ENCODE data around the gene A1CF.
"Not testable (repeated sequence)": the region's sequence is repeated elsewhere in the genome, so short reads cannot be mapped to it uniquely, and the experiment has no call there.

Gene A1CF, protein sequence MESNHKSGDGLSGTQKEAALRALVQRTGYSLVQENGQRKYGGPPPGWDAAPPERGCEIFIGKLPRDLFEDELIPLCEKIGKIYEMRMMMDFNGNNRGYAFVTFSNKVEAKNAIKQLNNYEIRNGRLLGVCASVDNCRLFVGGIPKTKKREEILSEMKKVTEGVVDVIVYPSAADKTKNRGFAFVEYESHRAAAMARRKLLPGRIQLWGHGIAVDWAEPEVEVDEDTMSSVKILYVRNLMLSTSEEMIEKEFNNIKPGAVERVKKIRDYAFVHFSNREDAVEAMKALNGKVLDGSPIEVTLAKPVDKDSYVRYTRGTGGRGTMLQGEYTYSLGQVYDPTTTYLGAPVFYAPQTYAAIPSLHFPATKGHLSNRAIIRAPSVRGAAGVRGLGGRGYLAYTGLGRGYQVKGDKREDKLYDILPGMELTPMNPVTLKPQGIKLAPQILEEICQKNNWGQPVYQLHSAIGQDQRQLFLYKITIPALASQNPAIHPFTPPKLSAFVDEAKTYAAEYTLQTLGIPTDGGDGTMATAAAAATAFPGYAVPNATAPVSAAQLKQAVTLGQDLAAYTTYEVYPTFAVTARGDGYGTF

GRCh38 chr10:50885097-50885859 lies at the start of gene A1CF:
Gene A1CF, minus strand, starts transcription at chr10:50885627. Its CDS starts 25,687 bp downstream, at chr10:50859940.
- no peak for DNase-seq (ENCODE audit: low read depth in 1 of 2, low spot score in 1 of 2)

- no peak for DNase-seq (ENCODE audit: low read depth in 1 of 2, low spot score in 1 of 2)
These were observed 46.6 kb upstream of the A1CF start for GRCh38 chr10:50931948-50932431.

DNA sequence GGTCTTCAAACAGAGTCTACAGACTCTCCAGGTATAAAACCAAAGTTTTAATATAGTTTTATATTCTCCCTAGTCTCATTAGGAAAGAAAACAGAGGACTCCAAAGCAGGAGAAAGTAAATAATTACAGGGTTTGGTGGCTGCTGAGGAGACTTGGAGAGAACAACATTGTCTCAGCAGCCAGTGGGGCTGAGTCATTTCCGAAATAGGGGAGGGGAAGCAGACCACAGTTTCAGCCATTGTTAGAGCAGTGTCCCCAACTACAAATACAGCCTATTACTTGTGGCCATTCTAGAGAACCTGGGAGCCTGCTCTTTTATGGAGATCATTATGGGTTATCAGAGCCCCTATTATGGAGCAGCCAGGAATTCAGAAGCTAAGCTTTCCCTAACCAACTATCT lies 44.2 kb upstream of the A1CF start:
- no peak for DNase-seq (ENCODE audit: low read depth in 1 of 2, low spot score in 1 of 2)

GRCh38 chr10:50928190-50928552 lies 42.7 kb upstream of the A1CF start:
- no peak for DNase-seq (ENCODE audit: low read depth in 1 of 2, low spot score in 1 of 2)

DNA sequence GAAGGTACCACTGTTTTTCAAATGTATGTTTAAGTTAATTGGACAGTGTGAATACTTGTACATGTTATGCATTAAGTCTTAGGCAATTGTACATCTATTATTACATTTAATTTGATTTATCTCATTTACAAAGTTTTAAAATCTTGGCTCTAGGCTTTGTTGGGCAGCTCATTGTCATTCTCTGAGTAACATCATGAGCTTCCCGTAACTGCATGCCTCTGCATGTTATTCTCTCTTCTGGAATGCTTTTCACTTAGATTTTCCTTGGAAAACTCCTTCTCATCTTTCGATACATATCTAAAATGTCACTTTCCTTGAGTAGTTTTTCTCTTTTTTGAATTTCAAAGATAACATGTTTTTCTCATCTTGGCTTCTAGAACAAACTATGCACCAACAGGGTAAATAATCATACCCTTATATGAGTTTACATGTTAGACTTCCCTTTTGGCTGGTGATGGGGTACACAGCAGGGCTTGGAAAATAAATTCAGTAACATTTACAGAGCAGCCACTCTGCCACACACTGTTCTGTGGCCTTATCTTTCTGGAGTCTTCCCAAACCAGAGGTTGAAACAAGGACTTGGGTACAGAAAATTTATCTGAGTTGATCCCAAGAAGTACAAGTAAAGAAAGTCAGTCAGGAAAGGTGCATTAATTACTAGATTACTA lies 42.2 kb upstream of the A1CF start:
- no peak for DNase-seq (ENCODE audit: low read depth in 1 of 2, low spot score in 1 of 2)

DNA sequence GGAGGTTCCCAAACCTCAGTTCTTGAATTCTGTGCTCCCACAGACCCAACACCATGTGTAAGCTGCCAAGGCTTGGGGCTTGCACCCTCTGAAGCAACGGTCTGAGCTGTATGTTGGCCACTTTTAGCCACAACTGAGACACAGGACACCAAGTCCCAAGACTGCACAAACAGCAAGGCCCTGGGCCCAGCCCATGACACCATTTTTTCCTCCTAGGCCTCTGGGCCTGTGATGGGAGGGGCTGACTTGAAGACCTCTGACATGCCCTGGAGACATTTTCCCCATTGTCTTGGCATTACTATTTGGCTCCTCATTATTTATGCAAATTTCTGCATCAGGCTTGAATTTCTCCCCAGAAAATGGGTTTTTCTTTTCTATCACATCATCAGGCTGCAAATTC lies 38.0 kb upstream of the A1CF start:
- DNase-seq (ENCODE audit: low read depth in 1 of 2, low spot score in 1 of 2), result not testable (repeated sequence)

DNA sequence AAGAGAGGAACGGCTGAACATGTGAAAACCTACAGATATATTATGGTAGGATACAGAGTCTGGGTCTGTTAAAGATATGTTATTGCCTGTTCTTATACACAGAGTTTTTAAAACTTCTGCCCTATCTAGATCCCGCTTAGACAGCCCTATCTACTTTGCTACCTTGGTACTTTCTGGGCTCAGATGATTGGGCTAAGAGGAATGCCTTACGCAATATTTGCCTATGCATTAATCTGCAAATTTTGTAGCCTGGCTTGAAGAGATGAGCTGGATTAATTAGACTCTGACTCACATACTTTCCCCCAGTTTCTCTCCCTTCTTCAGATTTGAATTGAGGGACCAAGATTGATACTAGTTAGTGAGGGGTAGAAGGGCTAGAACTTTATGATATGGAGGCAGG lies 33.6 kb upstream of the A1CF start:
- DNase-seq (ENCODE audit: low read depth in 1 of 2, low spot score in 1 of 2), result no peak

DNA sequence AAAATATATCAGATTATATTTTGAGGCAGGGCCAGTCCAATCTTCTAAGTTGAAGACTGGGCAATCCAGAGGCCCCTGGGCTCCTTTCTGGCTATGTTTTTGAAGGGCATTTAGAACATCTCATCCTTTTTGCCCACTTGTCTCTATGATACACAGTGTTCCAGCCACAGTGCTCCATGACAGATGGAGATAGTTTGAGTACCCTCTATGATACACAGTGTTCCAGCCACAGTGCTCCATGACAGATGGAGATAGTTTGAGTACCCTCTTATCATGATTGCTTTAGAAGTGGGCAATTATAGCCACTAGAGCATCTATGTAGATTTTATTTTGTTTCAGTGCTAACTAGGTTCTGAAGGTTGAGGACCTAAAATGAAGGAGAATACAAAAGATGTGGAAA lies 33.1 kb upstream of the A1CF start:
- DNase-seq (ENCODE audit: low read depth in 1 of 2, low spot score in 1 of 2), result no peak

DNA sequence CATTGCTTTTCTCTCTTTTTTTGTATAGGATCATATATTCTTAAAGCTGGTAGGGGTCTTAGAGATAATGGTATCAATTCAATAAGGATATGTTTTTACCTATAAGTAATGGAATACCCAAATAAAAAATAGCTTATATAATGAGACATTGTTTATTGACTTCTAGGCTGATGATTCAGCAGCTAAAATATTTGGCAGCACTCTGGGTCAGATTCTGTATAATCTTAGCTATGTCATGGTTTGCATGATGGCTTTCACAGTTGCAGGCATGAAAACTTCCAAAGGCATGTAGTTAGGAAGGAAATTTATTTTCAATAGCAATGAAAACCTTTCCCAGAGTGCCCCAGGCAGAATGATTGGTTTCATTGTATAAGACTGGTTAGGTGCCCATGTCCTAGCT lies 32.1 kb upstream of the A1CF start:
- DNase-seq (ENCODE audit: low read depth in 1 of 2, low spot score in 1 of 2), result no peak

DNA sequence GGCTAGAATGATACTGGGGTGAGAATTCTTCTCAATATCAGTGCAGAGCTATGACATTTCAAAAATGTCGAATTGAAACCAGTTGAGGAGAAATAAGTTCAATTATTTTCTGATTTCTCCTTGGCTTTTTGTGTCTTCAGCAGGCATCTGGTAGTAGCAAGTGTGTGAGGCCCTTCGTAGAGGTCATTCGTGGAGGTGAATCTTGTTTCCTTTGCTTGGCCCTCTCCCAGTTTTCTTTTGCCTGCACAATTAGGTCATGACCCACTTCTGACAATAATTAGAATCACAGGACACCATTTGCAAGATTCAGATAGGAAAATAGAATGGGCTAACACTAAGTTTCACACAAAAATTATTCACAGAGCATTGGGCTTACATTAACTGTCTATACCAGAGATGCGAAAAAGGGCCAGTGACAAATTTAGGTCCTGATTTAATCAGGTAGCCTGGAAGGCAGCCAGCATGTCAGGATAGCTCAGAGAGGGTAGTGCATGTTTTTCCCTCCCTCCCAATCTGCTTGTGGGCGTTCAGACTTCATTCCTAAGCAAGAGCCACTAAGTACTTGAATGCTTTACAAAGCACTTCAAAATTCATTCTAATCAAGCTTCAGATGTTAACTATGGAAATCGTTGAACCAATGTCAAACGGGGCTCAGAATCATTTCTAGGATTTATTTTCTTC lies 24.0 kb upstream of the A1CF start:
- DNase-seq (ENCODE audit: low read depth in 1 of 2, low spot score in 1 of 2), result no peak

DNA sequence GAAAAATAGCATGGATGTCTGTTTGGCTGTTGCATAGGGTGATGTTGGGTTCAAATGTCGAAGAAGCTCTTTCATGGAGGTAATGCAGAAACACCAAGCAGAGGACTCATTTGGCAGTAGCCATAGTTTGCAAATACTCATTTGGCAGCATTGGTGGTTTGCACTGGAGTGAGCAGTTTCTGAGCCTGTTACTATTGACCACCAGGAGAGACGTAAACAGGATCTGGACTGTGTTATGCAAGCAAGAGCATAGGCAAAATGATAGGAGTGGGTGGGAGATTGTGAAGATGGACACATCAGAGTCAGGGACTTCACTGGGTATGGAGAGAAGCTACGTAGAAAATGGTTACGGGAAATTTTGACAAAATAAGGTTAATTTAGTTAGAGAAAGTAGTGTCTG lies 22.9 kb upstream of the A1CF start:
- no peak for DNase-seq (ENCODE audit: low read depth in 1 of 2, low spot score in 1 of 2)

DNA sequence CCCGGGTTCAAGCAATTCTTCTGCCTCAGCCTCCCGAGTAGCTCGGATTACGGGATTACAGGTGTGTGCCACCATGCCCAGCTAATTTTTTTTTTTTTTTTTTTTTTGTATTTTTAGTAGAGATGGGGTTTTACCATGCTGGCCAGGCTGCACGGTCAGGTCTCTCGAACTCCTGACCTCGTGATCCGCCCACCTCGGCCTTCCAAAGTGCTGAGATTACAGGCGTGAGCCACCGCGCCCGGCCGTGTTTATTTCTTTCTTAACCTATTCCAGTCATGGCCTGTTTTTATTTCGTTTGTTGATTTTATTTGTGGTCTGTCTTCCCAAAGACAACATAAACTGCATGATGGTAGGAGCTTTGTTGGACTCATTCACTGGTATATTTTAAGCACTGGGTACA lies 20.4 kb upstream of the A1CF start:
- not testable (repeated sequence) for DNase-seq (ENCODE audit: low read depth in 1 of 2, low spot score in 1 of 2)

DNA sequence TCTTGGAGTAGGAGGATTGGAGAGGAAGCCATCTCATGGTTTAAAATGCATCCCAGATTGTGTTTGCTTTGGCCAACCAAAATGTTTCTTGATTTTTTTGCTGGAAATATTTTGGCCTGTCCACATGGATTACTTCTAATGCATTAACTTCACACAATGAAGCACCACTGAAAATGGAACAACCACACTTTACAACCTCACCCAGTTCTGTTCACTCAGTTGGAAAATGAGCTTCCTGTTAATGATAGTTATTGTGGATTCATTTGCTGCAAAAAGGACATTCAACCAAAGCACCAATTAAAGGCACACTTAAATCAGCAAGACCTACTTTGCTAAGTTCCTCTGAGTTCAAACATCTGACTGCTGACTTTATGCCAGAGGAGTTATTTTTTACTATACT lies 11.3 kb upstream of the A1CF start:
- no peak for DNase-seq (ENCODE audit: low read depth in 1 of 2, low spot score in 1 of 2)

DNA sequence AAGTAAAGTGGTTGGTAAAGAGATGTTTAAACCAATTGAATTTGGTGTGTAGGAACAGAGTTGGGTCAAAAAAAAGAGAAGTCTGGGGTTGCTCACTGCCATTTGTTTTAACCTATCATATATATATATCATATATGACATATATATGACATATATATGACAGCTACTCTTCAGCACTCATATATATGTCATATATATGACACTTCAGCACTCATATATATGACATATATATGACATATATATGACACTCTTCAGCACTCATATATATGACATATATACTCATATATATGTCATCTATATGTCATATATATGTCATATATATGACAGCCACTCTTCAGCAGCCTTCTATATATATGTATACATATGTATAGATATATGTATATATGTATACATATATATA lies 8.9 kb upstream of the A1CF start:
- no peak for DNase-seq (ENCODE audit: low read depth in 1 of 2, low spot score in 1 of 2)

DNA sequence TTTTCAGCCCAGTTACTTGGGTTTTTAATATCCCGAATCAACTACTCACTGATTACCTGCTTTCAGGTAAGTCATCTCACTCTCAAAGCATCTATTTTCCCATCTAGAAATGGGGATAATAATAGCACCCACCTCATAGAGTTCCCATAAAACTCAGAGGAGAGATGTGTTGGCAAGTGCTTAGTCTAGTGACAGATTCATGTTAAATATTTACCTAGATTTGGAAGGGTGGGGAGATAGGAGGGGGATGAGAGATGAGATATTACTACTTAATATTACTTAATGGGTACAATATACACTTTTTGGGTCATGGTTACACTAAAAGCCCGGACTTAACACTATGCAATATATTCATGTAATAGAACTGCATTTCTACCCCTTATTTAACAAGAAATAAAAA lies 7.0 kb upstream of the A1CF start:
- no peak for DNase-seq (ENCODE audit: low read depth in 1 of 2, low spot score in 1 of 2)

- no peak for DNase-seq (ENCODE audit: low read depth in 1 of 2, low spot score in 1 of 2)
These were observed 1.1 kb downstream of the A1CF start for GRCh38 chr10:50884302-50884701.

DNA sequence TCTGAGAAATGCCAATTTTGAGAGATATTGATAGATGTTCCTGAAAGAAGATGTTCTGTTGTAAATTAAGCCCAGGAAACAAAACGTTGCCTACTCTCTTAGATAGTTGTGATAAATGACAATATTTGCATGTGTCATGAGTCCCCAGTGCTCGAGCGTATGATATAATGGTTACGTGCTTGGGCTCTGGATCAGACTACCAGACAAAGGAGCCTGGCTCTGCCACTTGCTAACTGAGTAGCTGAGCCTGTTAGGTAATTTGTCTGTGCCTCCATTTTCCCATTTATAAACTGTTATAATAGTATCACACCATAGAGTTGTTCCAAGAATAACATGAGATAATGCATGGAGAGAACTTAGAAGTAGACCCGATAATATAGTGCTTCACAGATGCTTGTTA lies 1.8 kb downstream of the A1CF start:
- DNase-seq (ENCODE audit: low read depth in 1 of 2, low spot score in 1 of 2), result no peak

DNA sequence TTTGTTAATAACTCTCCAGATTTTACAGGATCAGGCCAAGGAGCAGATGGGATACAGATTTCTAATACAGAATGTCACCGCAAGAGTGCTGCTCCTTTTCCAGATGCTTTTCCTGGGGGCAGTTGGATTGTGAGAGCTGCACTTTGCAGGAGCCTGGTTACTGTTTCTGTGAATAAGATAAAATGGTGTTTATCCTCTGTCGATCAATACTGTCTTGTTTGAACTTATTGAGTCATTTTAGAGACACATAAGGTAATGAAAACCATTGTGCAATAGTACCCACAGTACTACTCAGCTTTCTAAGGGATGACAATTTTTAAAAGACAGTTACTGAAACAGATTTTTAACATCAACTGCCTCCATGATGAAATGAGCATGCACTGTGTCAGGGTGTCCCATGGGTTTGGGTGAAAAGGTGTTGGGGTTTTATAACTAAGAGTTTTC lies 2.9 kb downstream of the A1CF start:
- DNase-seq (ENCODE audit: low read depth in 1 of 2, low spot score in 1 of 2), result no peak

DNA sequence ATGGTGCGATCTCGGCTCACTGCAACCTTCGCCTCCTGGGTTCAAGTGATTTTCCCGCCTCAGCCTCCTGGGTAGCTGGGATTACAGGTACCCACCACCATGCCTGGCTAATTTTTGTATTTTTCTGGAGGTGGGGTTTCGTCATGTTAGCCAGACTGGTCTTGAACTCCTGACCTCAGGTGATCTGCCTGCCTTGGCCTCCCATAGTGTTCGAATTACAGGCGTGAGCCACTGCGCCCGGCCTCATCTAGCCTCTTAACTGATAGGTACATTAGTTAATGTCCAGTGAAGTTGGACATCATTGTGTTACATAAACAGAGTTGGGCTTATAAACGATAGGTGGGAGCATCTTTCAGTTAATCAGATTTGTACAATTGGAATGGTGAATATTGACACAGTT lies 4.4 kb downstream of the A1CF start:
- not testable (repeated sequence) for DNase-seq (ENCODE audit: low read depth in 1 of 2, low spot score in 1 of 2)

- no peak for DNase-seq (ENCODE audit: low read depth in 1 of 2, low spot score in 1 of 2)
These were observed 9.0 kb downstream of the A1CF start for GRCh38 chr10:50876429-50876828.

GRCh38 chr10:50874723-50875122 lies 10.7 kb downstream of the A1CF start:
- DNase-seq (ENCODE audit: low read depth in 1 of 2, low spot score in 1 of 2), result no peak

Data from stimulated activated CD4-positive, alpha-beta T cell treated with anti-CD3 and anti-CD28 coated beads, Interleukin-15, amount 100 ng/mL, for 1 hour (primary cell).